Measurements from ENCODE around the gene RPTOR.

Gene RPTOR

GRCh38 chr17:80970044-80970761 lies 425.6 kb downstream of the RPTOR start:
- TF ChIP-seq, protein P1, sequence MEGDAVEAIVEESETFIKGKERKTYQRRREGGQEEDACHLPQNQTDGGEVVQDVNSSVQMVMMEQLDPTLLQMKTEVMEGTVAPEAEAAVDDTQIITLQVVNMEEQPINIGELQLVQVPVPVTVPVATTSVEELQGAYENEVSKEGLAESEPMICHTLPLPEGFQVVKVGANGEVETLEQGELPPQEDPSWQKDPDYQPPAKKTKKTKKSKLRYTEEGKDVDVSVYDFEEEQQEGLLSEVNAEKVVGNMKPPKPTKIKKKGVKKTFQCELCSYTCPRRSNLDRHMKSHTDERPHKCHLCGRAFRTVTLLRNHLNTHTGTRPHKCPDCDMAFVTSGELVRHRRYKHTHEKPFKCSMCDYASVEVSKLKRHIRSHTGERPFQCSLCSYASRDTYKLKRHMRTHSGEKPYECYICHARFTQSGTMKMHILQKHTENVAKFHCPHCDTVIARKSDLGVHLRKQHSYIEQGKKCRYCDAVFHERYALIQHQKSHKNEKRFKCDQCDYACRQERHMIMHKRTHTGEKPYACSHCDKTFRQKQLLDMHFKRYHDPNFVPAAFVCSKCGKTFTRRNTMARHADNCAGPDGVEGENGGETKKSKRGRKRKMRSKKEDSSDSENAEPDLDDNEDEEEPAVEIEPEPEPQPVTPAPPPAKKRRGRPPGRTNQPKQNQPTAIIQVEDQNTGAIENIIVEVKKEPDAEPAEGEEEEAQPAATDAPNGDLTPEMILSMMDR (IDR thresholded peaks at IDR 0.05; ENCODE audit: low read depth, low read length, missing control alignments) = peak; percentile 55
- H3K4me3 ChIP-seq (ENCODE audit: low read depth, low read length) = no peak overlapping the region
- in situ Hi-C loops (cut with HindIII; ENCODE audit: low sequenced_read_pairs) = loop anchor here (25.0 kb wide), 1 partner anchor 533 kb away; no protein-coding TSS in a partner anchor
- no peak for DNase-seq (ENCODE audit: low read depth)

DNA sequence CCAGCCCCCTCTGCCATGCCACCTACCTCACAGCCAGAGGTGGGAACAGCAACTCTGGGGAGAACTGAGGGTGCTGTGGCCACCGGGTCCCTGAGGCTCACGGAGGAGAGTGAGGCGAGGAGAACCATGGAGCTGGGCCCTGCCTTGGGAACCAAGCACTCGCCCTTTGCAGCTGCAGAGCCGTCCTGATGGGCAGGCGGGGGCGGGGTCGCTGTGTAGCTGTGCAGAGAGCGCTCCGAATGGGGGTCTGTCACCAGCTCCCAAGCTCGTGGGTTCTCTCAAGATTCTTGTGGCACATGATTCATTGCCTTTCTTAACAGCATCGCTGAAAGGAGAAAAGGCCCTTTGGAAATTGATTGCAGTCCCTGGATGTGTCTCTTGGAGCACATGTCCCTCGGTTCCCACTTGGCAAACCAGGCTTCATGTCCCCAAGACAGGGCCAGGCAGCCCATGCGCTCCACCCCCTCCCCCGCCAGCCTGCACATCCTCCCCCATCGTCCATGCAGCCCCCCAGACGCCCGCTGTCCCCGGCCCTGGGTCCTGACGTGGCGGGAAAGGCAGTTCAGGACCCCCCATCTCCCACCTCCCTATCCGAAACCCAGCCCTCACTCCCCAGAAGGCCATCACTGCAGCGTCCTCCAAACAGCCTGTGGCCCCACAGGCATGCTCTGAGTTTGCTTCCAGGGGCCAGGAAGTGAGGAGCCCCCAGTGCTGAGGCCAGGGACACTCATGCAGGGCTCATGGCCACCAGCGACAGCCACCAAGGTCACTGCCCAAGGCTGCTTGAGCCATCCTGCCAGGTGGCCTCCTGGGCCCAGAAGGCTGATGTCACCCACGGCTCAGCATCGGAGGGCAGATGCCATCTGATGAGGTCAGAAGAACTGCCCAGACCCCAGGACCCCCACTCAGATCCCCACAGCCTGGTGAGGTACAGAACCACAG lies 426.4 kb downstream of the RPTOR start:
- H3K4me3 ChIP-seq (ENCODE audit: low read depth, low read length) = no peak overlapping the region
- DNase-seq (ENCODE audit: low read depth) = no peak
- in situ Hi-C loops (cut with HindIII; ENCODE audit: low sequenced_read_pairs) = loop anchor here (25.0 kb wide), 1 partner anchor 534 kb away; no protein-coding TSS in a partner anchor
- TF ChIP-seq, protein P1 (IDR thresholded peaks at IDR 0.05; ENCODE audit: low read depth, low read length, missing control alignments) = no peak

- no peak overlapping the region for H3K4me3 ChIP-seq (ENCODE audit: low read depth, low read length)
- DNase-seq (ENCODE audit: low read depth) = no peak
- in situ Hi-C loops (cut with HindIII; ENCODE audit: low sequenced_read_pairs) = loop anchor here (25.0 kb wide), 1 partner anchor 535 kb away; no protein-coding TSS in a partner anchor
- TF ChIP-seq, protein P1 (IDR thresholded peaks at IDR 0.05; ENCODE audit: low read depth, low read length, missing control alignments) = no peak
These were observed 427.2 kb downstream of the RPTOR start for GRCh38 chr17:80971704-80972304.

DNA sequence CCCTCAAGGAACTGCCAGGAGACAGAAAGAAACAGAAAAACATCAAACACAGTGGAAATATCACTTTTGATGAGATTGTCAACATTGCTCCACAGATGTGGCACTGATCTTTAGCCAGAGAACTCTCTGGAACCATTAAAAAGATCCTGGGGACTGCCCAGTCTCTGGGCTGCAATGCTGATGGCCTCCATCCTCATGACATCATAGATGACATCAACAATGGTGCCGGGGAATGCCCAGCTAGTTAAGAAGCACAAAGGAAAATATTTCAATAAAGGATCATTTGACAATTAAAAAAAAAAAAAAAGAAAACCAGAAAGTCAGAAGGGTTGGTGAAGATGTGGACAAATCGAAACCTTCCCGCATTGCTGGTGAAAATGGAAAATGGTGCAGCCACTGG lies 432.1 kb downstream of the RPTOR start:
- DNase-seq (ENCODE audit: low read depth) = no peak
- H3K4me3 ChIP-seq (ENCODE audit: low read depth, low read length) = no peak overlapping the region
- in situ Hi-C loops (cut with HindIII; ENCODE audit: low sequenced_read_pairs) = no loop called here
- TF ChIP-seq, protein P1 (IDR thresholded peaks at IDR 0.05; ENCODE audit: low read depth, low read length, missing control alignments) = no peak

- DNase-seq (ENCODE audit: low read depth) = no peak
- H3K4me3 ChIP-seq (ENCODE audit: low read depth, low read length) = no peak overlapping the region
- in situ Hi-C loops (cut with HindIII; ENCODE audit: low sequenced_read_pairs) = no loop called here
- TF ChIP-seq, protein P1 (IDR thresholded peaks at IDR 0.05; ENCODE audit: low read depth, low read length, missing control alignments) = no peak
These were observed 432.5 kb downstream of the RPTOR start for GRCh38 chr17:80977172-80977571.
